ENCODE data around the gene KRT82.
"Not testable (repeated sequence)": the region's sequence is repeated elsewhere in the genome, so short reads cannot be mapped to it uniquely, and the experiment has no call there.

The KRT82 gene

GRCh38 chr12:52356762-52357580, 49.2 kb downstream of the KRT82 start:
- no peak for DNase-seq

GRCh38 chr12:52356031-52356761, 49.9 kb downstream of the KRT82 start:
- no peak for DNase-seq

GRCh38 chr12:52355176-52355575, 51.0 kb downstream of the KRT82 start:
- no peak for DNase-seq

GRCh38 chr12:52354200-52354599, 51.9 kb downstream of the KRT82 start:
- no peak for DNase-seq

GRCh38 chr12:52353766-52354165, 52.4 kb downstream of the KRT82 start:
- no peak for DNase-seq

- no peak for DNase-seq
Observed at GRCh38 chr12:52352951-52353350, 53.2 kb downstream of the KRT82 start.

- DNase-seq, result peak; percentile 25 to 32
Observed at GRCh38 chr12:52351196-52352059, 54.7 kb downstream of the KRT82 start.

GRCh38 chr12:52350786-52351185, 55.3 kb downstream of the KRT82 start:
- no peak for DNase-seq

GRCh38 chr12:52350021-52350620, 56.0 kb downstream of the KRT82 start:
- DNase-seq, result no peak

- no peak for DNase-seq
Observed at GRCh38 chr12:52349196-52349595, 56.9 kb downstream of the KRT82 start.

- DNase-seq, result no peak
Observed at GRCh38 chr12:52347551-52348510, 58.3 kb downstream of the KRT82 start.

- no peak for DNase-seq
Observed at GRCh38 chr12:52347016-52347415, 59.1 kb downstream of the KRT82 start.

- DNase-seq, result no peak
Observed at GRCh38 chr12:52346593-52346992, 59.5 kb downstream of the KRT82 start.

GRCh38 chr12:52345041-52345440, 61.1 kb downstream of the KRT82 start:
- not testable (repeated sequence) for DNase-seq

GRCh38 chr12:52344111-52344510, 62.0 kb downstream of the KRT82 start:
- DNase-seq, result no peak
